Hippocampal formation (tissue), 2 donors: ENCODE results near the gene KRTAP10-6.
"Not testable (repeated sequence)": the region's sequence is repeated elsewhere in the genome, so short reads cannot be mapped to it uniquely, and the experiment has no call there.

Experiments used
- DNase-seq, 2 donors: peaks; one replicate each; lab custom pipeline; 2025; lab: John Stamatoyannopoulos, UW

The KRTAP10-6 gene

GRCh38 chr21:44592446-44593311 is at the start of gene KRTAP10-6:
Gene KRTAP10-6 (minus strand): TSS chr21:44592505. CDS start chr21:44592484, 21 bp downstream.
- DNase-seq, result no peak

- no peak for DNase-seq
Measured at GRCh38 chr21:44640761-44641160, 48.5 kb upstream of the KRTAP10-6 start.

DNA sequence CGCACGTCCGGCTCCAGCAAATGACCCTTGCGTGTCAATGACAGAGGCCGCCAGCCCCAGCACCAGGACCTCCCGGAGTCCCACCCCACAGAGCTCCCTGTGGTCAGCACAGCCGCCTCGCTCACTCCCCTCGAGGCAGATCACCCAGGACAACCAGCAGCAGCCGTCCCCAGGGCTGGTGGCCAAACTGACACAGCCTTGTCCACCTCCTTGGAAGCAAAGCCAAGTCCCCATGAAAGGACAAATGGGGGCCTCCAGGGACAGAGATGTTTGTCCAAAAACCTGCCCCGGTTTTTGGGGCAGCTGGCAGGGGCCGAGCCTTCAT is 47.0 kb upstream of the KRTAP10-6 start:
- DNase-seq, result no peak

DNA sequence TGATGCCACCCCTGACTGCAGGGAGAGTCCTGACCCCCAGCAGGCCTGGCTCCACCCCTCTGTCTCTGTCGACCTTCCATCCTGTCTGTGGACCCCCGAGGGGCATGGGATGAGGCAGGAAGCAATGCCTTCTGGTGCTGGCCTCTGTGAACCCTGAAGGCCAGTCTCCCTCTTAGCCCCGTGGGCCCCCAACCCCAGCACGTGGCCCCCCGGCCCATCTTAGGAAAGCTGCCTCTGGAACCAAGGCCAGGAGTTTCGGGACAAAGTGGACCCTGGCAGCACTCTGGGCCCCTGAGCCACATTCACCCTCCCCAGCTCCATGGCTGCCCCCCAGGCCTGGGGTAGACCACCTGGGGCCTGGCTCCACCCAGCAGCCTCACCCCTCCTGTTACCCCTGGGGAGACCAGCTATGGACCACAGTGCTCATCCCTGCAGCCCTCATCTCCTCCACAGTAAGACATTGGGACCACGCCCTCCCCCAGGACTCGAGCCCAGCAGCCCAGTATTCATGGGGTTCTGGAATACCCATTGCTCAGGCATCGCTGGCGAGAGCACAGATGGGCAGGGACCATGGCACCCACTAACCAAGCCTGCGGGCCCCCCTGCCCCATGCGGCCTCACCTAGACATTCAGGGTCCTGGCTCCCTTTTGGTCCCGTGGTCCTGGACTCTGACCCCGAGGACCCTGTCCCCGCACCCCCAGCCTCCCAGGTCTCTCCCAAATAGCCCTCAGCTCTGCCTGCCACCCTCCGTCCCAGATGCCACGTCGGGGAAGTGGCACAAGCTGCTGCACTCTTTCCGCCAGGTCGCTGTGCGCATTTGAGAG is 46.4 kb upstream of the KRTAP10-6 start:
- DNase-seq, result not testable (repeated sequence)

- not testable (repeated sequence) for DNase-seq
Measured at GRCh38 chr21:44637851-44638348, 45.6 kb upstream of the KRTAP10-6 start.

DNA sequence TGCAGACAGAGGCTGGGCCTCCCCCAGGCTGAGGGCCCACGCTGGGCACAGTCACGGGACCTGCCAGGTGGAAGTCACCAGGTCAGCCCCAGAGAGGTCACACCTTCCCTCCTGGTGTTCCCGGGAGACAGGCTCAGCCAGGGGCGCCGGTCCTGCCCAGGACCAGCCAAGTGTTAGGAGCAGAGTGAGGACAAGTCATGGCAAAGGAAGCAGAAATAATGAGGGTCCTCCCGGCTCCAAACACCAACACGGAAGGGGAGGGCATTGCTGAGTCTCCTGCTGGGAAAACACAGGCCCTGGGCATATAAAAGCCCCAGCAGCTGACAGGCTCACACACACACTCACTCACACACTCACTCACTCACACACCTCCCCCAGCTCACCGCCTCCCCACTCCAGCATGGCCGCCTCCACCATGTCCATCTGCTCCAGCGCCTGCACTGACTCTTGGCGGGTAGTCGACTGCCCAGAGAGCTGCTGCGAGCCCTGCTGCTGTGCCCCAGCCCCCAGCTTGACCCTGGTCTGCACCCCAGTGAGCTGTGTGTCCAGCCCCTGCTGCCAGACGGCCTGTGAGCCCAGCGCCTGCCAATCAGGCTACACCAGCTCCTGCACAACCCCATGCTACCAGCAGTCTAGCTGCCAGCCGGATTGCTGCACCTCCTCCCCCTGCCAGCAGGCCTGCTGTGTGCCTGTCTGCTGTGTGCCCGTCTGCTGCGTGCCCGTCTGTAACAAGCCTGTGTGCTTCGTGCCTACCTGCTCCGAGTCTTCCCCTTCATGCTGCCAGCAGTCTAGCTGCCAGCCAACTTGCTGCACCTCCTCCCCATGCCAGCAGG is 44.9 kb upstream of the KRTAP10-6 start, which contains the start of gene KRTAP10-10:
Gene KRTAP10-10, plus strand, starts transcription at position 339 of the 833 bp plus-strand sequence. Its CDS starts 62 bp downstream, at position 401.
- no peak for DNase-seq

DNA sequence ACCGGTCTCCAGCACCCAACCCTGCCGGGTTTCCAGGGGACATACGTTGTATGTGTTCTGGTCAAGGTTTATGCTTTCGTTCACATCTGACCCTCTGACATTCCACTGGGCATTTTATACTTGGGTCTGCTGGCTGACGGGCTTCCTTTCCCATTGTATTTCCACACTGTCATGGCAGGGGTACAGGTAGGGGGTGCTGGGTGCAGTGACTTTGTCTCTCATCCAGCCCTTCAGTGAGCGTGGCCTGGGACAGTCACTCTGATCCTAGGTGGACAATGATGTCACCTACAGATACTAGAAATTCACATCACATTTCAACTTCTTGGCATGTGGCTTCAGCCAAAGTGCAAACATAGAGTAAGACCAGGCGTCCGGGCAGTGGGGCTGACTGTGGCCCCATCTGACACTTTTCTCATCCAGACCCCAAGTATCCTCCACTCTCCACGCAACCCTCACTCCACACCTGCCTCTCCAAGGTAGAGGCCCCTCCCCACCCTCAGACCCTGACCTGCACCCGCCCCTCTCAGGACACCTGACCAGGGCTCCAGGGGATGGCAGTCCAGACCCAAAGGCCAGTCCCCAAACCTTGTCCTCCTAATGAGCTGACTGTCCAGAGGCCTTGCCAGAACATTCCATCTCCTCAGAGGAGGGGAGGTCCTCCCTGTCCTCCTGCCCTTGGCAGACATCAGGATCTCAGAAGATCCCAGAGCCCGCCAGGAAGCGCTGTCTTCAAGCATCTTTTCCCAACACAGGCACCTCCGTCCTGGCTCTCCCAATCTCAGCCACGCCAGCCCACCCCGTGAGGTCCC is 44.1 kb upstream of the KRTAP10-6 start:
- no peak for DNase-seq

GRCh38 chr21:44632067-44632466 is 39.8 kb upstream of the KRTAP10-6 start:
- no peak for DNase-seq

DNA sequence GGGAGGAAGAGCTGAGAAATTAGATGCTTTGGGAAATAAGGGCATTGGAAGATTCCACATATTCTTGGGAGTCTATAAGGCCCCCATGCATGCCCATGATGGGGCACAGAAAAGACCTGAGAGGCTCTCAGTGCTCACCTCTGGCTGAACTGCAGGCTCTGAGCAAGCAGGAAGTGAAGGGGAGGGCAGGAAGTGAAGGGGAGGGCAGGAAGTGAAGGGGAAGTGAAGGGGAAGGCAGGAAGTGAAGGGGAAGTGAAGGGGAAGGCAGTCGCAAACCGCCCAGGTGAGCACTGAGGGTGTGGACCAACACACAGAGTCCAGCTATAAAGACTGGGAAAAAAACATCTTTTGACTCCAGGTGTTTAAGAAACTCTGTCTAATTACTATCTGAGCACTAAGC is 38.1 kb upstream of the KRTAP10-6 start:
- DNase-seq, result no peak

GRCh38 chr21:44628707-44629391 is 36.5 kb upstream of the KRTAP10-6 start:
- DNase-seq, result no peak

GRCh38 chr21:44627831-44628233 is 35.5 kb upstream of the KRTAP10-6 start:
- not testable (repeated sequence) for DNase-seq

GRCh38 chr21:44627181-44627822 is 35.0 kb upstream of the KRTAP10-6 start:
- not testable (repeated sequence) for DNase-seq

GRCh38 chr21:44626673-44627143 is 34.4 kb upstream of the KRTAP10-6 start, which contains the start of gene KRTAP10-9:
Gene KRTAP10-9 (plus strand): TSS chr21:44627093. CDS start chr21:44627172, 79 bp downstream.
- no peak for DNase-seq

GRCh38 chr21:44626262-44626661 is 34.0 kb upstream of the KRTAP10-6 start:
- no peak for DNase-seq

GRCh38 chr21:44625756-44626155 is 33.5 kb upstream of the KRTAP10-6 start:
- no peak for DNase-seq

DNA sequence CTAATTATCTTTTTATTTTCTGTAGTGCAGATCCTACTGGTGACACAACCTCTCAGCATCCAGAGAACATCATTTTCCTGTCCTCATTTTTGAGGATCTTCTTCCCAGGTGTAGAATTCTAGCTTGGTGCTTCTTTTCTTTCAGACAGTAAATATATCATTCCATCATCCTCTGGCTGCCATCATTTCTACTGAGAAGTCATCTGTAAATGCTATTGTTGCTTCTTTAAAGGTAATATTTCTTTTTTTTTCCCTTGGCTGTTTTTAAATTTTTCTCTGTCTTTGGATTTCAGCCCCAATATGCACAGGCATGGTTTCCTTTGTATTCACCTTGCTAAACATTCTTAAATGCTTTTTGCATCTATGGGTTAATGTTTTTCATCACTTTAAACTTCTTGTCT is 31.3 kb upstream of the KRTAP10-6 start:
- DNase-seq, result no peak

DNA sequence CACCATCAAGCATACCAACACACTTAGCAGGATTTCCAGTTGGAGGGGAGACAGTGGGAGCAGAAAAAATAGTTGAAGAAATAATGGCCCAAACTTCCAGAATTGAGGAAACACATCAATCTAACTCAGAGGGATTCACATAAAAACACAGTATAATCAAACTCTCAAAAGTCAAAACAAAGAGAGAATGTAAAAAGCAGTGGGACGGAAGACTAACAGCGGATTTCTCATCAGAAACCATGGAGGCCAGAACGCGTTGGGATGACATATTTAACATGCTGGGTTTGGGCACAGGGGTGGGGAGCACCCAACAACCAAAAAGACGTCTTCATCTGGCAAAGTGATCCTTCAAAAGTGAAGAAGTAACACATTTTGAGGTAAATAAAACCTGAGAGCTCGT is 27.6 kb upstream of the KRTAP10-6 start:
- DNase-seq, result no peak

GRCh38 chr21:44618909-44619308 is 26.6 kb upstream of the KRTAP10-6 start:
- no peak for DNase-seq

DNA sequence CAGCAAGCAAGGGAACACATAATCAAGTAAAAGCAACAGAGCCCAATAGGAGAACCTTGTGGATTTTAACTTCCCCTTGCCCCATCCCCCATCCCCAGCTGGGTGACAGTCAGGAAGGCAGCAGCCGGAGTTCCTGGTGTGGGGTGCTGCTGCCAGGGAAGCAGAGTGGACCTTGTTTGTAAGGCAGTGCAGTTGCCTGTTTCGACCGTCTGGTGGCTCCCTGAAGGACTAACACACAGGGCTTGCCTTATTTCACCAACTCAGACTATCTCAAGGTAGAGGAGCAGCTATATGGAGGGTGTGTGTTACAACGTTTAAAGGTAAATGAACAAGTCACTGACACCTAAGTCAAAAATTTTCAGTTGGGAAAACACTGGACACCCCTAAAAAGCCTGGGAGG is 26.2 kb upstream of the KRTAP10-6 start:
- DNase-seq, result no peak
